Activated CD4-positive, alpha-beta T cell treated with anti-CD3 and anti-CD28 coated beads, Interleukin-2, amount 10 ng/mL, durations not matched to agents 7 days and 5 days (primary cell): Measurements from ENCODE around the gene S100G. TPM values are rescaled to one million over a fixed set of nuclear protein-coding genes. Genes with fewer than 3 reads are reported as not detected.

Source experiments
- CTCF ChIA-PET: fragments of 350-600 bp; sonication (Branson Sonifier 250); formaldehyde crosslinking; loops from one replicate; lab custom pipeline; 2021; ENCODE audit warnings: antibody characterized with exemption; lab: Charles Lee
- POLR2A ChIA-PET: fragments of 350-600 bp; sonication (Branson Sonifier 250); formaldehyde crosslinking; loops from one replicate; lab custom pipeline; 2021; ENCODE audit warnings: antibody characterized with exemption; lab: Charles Lee
- DNase-seq: peaks from one replicate; pipeline ENCODE4 v3.0.0-alpha.2; 2020
- H3K27ac Mint-ChIP-seq: one replicate; pipeline ENCODE4 v1.8.0; 2021; ENCODE audit warnings: mild to moderate bottlenecking, moderate library complexity, mixed read lengths
- H3K27me3 Mint-ChIP-seq: one replicate; pipeline ENCODE4 v1.8.0; 2021; ENCODE audit warnings: mixed read lengths
- H3K36me3 Mint-ChIP-seq: one replicate; pipeline ENCODE4 v1.8.0; 2021; ENCODE audit warnings: low read depth, mixed read lengths
- H3K4me1 Mint-ChIP-seq: one replicate; pipeline ENCODE4 v1.8.0; 2021; ENCODE audit warnings: mixed read lengths
- H3K4me3 Mint-ChIP-seq: one replicate; pipeline ENCODE4 v1.8.0; 2021; ENCODE audit warnings: mild to moderate bottlenecking, moderate library complexity, mixed read lengths
- H3K9me3 Mint-ChIP-seq: one replicate; pipeline ENCODE4 v1.8.0; 2021; ENCODE audit warnings: mixed read lengths
- total RNA-seq, 2 experiments: library from RNA; stranded (reverse); gene quantifications; one replicate each; pipeline ENCODE4 v1.2.3, GENCODE V29; 2021

The S100G gene
- total RNA-seq, 2 experiments from 2014 or later, result not detected

GRCh38 chrX:16628946-16629595 is 20.9 kb upstream of the S100G start:
- POLR2A ChIA-PET, result no interaction called here
- H3K9me3 Mint-ChIP-seq, result no peaks in the 10 kb centered on the region
- no peaks in the 10 kb centered on the region for H3K27me3 Mint-ChIP-seq
- CTCF ChIA-PET, result interaction anchor here (1.1 kb wide), 1 partner anchor 10 kb away, joined by 3 read pairs; no protein-coding TSS in a partner anchor
- no peak overlapping the region for H3K27ac Mint-ChIP-seq
- peaks cover 2% of the 10 kb centered on the region for H3K4me1 Mint-ChIP-seq
- H3K36me3 Mint-ChIP-seq, result no peaks in the 10 kb centered on the region
- no peak overlapping the region for H3K4me3 Mint-ChIP-seq
- no peak for DNase-seq

- Mint-ChIP-seq H3K27me3 (no peaks in the 10 kb centered on the region), H3K4me1 (peaks cover 3% of the 10 kb centered on the region), H3K27ac (no peak overlapping the region), H3K4me3 (no peak overlapping the region), H3K9me3 (no peaks in the 10 kb centered on the region), H3K36me3 (no peaks in the 10 kb centered on the region)
- POLR2A ChIA-PET, result no interaction called here
- CTCF ChIA-PET, result no interaction called here
- no peak for DNase-seq
Measured at GRCh38 chrX:16629909-16630308, 20.0 kb upstream of the S100G start.

- CTCF ChIA-PET, result no interaction called here
- no peak for DNase-seq
- no peaks in the 10 kb centered on the region for H3K9me3 Mint-ChIP-seq
- H3K27me3 Mint-ChIP-seq, result no peaks in the 10 kb centered on the region
- peaks cover 3% of the 10 kb centered on the region for H3K4me1 Mint-ChIP-seq
- H3K27ac Mint-ChIP-seq, result no peak overlapping the region
- POLR2A ChIA-PET, result no interaction called here
- H3K4me3 Mint-ChIP-seq, result no peak overlapping the region
- no peaks in the 10 kb centered on the region for H3K36me3 Mint-ChIP-seq
Measured at GRCh38 chrX:16633754-16634153, 16.2 kb upstream of the S100G start.

GRCh38 chrX:16635040-16635439 is 14.9 kb upstream of the S100G start:
- ChIA-PET CTCF (no interaction called here), POLR2A (no interaction called here)
- no peak for DNase-seq
- Mint-ChIP-seq H3K4me3 (no peak overlapping the region), H3K27ac (no peak overlapping the region), H3K9me3 (no peaks in the 10 kb centered on the region), H3K27me3 (no peaks in the 10 kb centered on the region), H3K36me3 (no peaks in the 10 kb centered on the region), H3K4me1 (peaks cover 3% of the 10 kb centered on the region)

- POLR2A ChIA-PET, result no interaction called here
- H3K4me3 Mint-ChIP-seq, result no peak overlapping the region
- no peaks in the 10 kb centered on the region for H3K36me3 Mint-ChIP-seq
- H3K9me3 Mint-ChIP-seq, result no peaks in the 10 kb centered on the region
- H3K27ac Mint-ChIP-seq, result no peak overlapping the region
- CTCF ChIA-PET, result no interaction called here
- no peaks in the 10 kb centered on the region for H3K27me3 Mint-ChIP-seq
- no peak for DNase-seq
- H3K4me1 Mint-ChIP-seq, result peaks cover 3% of the 10 kb centered on the region
Measured at GRCh38 chrX:16635596-16635995, 14.4 kb upstream of the S100G start.

GRCh38 chrX:16638533-16638932 is 11.4 kb upstream of the S100G start:
- Mint-ChIP-seq H3K36me3 (no peaks in the 10 kb centered on the region), H3K27ac (no peak overlapping the region), H3K4me1 (peaks cover 3% of the 10 kb centered on the region), H3K9me3 (no peaks in the 10 kb centered on the region), H3K27me3 (no peaks in the 10 kb centered on the region), H3K4me3 (no peak overlapping the region)
- CTCF ChIA-PET, result interaction anchor here (0.6 to 1.3 kb wide), 3 partner anchors 10 to 1495 kb away, joined by 3 read pairs; no protein-coding TSS in a partner anchor
- POLR2A ChIA-PET, result no interaction called here
- DNase-seq, result no peak

GRCh38 chrX:16639966-16640365 is 10.0 kb upstream of the S100G start:
- H3K9me3 Mint-ChIP-seq, result no peaks in the 10 kb centered on the region
- H3K27ac Mint-ChIP-seq, result no peak overlapping the region
- POLR2A ChIA-PET, result no interaction called here
- CTCF ChIA-PET, result no interaction called here
- no peak for DNase-seq
- no peak overlapping the region for H3K4me3 Mint-ChIP-seq
- no peaks in the 10 kb centered on the region for H3K4me1 Mint-ChIP-seq
- no peaks in the 10 kb centered on the region for H3K36me3 Mint-ChIP-seq
- H3K27me3 Mint-ChIP-seq, result no peaks in the 10 kb centered on the region

GRCh38 chrX:16640823-16641222 is 9.1 kb upstream of the S100G start:
- ChIA-PET CTCF (interaction anchor here (0.5 to 2.1 kb wide), 2 partner anchors 9 to 45 kb away, joined by 3 to 7 read pairs; partner anchors contain the start of gene S100G), POLR2A (no interaction called here)
- Mint-ChIP-seq H3K27me3 (no peaks in the 10 kb centered on the region), H3K27ac (no peak overlapping the region), H3K4me3 (no peak overlapping the region), H3K4me1 (no peaks in the 10 kb centered on the region), H3K36me3 (no peaks in the 10 kb centered on the region), H3K9me3 (no peaks in the 10 kb centered on the region)
- no peak for DNase-seq

- no peaks in the 10 kb centered on the region for H3K27me3 Mint-ChIP-seq
- no peak for DNase-seq
- no peaks in the 10 kb centered on the region for H3K36me3 Mint-ChIP-seq
- no peaks in the 10 kb centered on the region for H3K9me3 Mint-ChIP-seq
- ChIA-PET CTCF (no interaction called here), POLR2A (interaction anchor here (0.6 kb wide), 1 partner anchor 489 kb away, joined by 5 read pairs; no protein-coding TSS in a partner anchor)
- H3K4me1 Mint-ChIP-seq, result no peaks in the 10 kb centered on the region
- H3K27ac Mint-ChIP-seq, result no peak overlapping the region
- no peak overlapping the region for H3K4me3 Mint-ChIP-seq
Measured at GRCh38 chrX:16643176-16643575, 6.8 kb upstream of the S100G start.

- Mint-ChIP-seq H3K27ac (no peak overlapping the region), H3K9me3 (no peaks in the 10 kb centered on the region), H3K27me3 (no peaks in the 10 kb centered on the region), H3K36me3 (no peaks in the 10 kb centered on the region), H3K4me1 (no peaks in the 10 kb centered on the region), H3K4me3 (no peak overlapping the region)
- no peak for DNase-seq
- POLR2A ChIA-PET, result interaction anchor here (0.8 kb wide), 1 partner anchor 39 kb away, joined by 3 read pairs; no protein-coding TSS in a partner anchor
- CTCF ChIA-PET, result no interaction called here
Measured at GRCh38 chrX:16646366-16647138, 3.4 kb upstream of the S100G start.

GRCh38 chrX:16651391-16652024 is 1.6 kb downstream of the S100G start:
- ChIA-PET CTCF (no interaction called here), POLR2A (no interaction called here)
- DNase-seq, result no peak
- Mint-ChIP-seq H3K9me3 (no peaks in the 10 kb centered on the region), H3K36me3 (no peaks in the 10 kb centered on the region), H3K4me1 (no peaks in the 10 kb centered on the region), H3K27me3 (no peaks in the 10 kb centered on the region), H3K27ac (no peak overlapping the region), H3K4me3 (no peak overlapping the region)

- no peak for DNase-seq
- H3K27me3 Mint-ChIP-seq, result no peaks in the 10 kb centered on the region
- no peaks in the 10 kb centered on the region for H3K4me1 Mint-ChIP-seq
- H3K27ac Mint-ChIP-seq, result no peak overlapping the region
- H3K9me3 Mint-ChIP-seq, result no peaks in the 10 kb centered on the region
- CTCF ChIA-PET, result no interaction called here
- POLR2A ChIA-PET, result interaction anchor here (0.6 kb wide), 1 partner anchor 806 kb away, joined by 4 read pairs; no protein-coding TSS in a partner anchor
- no peaks in the 10 kb centered on the region for H3K36me3 Mint-ChIP-seq
- H3K4me3 Mint-ChIP-seq, result no peak overlapping the region
Measured at GRCh38 chrX:16653424-16653823, 3.5 kb downstream of the S100G start.

- Mint-ChIP-seq H3K36me3 (no peaks in the 10 kb centered on the region), H3K4me3 (no peak overlapping the region), H3K27me3 (no peaks in the 10 kb centered on the region), H3K9me3 (no peaks in the 10 kb centered on the region), H3K27ac (no peak overlapping the region), H3K4me1 (no peaks in the 10 kb centered on the region)
- DNase-seq, result no peak
- CTCF ChIA-PET, result no interaction called here
- POLR2A ChIA-PET, result interaction anchor here (0.6 kb wide), 1 partner anchor 807 kb away, joined by 4 read pairs; no protein-coding TSS in a partner anchor
Measured at GRCh38 chrX:16654093-16654492, 4.1 kb downstream of the S100G start.
